Endothelial cell of hepatic sinusoid (primary cell): ENCODE results near the gene IDUA.

Experiments used
- in situ Hi-C: cut with HindIII; loops from 2 replicates; pipeline ENCODE4 v1.10.0; 2017; ENCODE audit warnings: low sequenced_read_pairs

The IDUA gene

DNA sequence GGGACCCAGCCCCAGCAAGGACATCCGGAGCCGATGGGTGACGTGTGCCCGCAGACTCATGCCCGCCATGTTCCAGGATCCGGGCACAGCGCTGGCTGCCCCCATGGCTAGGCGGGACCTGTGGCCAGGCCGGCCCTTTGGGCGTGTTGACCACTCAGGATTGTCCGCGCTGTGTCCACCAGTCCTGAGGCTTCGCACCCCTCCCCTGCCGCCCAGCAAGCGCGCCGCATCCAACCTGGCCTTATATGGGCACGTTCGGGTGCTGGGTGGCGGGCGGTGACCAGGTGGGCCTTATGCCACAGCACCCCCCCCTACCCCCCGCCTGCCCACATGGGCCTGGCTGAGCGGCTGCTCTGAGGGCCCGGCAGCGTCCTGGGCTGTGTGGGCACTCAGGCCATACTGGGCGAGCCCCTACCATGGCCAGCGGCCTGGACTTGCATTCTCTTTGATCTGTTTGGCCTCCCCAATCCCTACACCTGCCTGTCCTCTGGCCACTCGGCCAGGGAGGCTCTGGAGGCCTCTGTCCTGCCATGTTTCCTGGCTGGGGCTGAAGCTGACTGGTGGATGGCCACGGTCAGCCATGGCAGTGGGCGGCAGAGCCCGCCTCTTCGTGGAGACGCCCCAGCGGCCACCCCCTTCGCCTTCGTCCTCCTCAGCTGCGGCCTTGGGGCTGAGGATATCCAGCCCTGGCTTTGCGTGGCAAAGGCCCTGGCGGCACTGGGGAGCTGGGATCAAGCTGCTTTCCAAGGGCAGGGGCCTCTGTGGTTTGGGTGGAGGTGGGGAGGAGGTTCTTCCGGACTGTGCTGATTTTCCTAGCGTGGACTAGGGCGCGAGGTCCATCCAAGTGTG lies 26.6 kb downstream of the IDUA start:
- in situ Hi-C loops = no loop called here

DNA sequence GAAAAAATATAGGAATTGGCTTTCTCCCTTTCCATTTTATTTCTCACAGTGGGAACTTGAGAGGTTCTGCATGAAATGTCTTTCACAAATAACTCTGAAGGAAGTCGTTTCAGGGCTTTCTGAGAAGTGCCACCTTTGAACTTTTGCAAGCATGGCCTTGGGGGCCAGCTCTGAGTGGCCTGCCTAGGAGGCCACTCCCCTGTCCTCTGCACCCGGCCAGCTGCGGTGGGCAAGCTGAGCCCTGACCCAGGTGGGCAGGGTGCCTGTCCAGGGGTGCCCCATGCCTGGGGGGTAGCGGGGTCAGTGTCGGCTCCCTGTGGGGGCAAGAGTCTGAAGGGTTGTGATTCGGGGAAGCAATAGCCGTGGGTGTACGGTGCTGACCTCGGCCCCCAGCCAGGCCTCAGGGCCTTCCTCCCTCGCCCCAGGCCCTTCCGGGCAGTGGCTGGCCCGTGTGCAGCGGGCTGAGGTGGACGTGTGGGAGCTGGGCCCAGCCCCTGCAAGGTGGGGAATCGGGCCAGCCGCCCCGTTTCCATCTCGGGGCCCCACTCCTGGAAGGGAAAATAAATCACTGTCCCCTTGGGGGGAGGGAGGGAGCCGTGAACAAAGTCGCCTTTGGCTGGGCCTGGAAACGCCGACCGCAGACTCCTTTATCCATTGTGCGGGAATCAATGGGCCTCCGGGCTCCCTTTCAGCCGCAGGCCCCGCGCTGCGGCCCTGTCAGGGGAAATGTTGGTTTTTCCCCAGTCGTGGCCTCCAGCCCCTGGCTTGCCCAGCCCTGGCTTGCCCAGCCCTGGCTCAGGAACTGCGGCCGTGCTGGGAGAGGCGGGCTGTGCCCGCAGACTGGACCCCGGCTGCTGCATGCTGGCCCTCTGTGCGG lies 27.7 kb downstream of the IDUA start:
- in situ Hi-C loops = no loop called here

DNA sequence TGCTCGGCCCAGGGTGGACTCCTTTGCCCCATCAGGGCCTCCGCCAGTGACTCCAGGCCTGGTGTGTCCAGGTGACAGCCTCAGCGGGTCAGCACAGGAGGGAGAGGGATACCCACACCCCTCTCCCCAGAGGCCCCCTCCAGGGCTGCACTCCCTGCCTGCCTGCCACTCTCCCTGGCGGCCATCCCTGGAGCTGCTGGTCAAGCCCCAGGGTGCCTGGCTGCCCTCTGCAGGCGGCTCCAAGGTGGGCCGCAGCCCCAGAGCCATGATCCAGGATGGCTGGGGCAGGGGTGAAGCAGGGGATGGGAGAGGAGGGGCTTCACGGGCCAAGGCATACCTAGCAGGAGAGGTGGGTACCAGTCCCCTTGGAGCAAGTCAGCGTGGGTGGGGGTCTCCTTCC lies 28.3 kb downstream of the IDUA start:
- in situ Hi-C loops = no loop called here

DNA sequence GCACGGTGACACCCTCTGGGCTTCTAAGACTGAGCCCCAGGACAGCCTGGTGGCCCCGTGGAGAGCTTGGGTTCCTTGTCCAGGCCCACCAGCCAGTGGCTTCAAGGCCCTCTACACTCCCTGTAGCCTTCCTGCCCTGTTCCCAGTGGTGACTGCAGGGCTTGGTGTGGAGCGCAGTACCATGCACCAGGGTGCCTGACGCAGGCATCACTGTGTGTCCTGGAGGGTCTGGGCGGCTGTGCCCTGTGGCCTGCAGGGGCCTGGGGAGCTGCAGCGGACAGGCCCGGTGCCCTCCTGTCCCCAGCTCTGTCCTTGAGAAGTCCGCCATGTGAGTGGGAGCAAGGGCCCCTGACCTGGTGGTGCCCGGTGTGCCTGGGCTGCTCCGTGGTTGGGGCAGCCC lies 28.9 kb downstream of the IDUA start:
- in situ Hi-C loops = no loop called here

DNA sequence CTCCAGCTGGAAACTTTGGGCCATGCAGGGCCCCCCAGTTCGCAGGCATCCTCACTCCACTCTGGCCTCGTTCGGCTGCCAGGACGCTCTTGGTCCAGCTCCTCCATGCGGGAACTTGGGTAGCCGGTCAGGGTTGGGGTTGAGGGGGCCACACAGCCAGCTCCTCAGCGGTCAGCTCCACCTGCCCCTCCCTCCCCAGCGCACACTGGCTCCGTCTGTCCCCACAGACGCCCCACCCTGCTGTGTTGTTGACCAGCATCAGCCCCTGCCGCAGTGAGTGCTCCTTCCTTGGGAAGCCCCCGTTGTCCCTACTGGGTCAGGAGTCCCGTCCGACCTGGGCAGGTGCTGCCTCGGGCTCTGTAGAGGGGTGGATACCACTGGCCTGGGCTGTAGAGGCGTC lies 30.4 kb downstream of the IDUA start:
- in situ Hi-C loops = no loop called here

- in situ Hi-C loops = no loop called here
These were observed 30.9 kb downstream of the IDUA start for GRCh38 chr4:1017706-1018105.

DNA sequence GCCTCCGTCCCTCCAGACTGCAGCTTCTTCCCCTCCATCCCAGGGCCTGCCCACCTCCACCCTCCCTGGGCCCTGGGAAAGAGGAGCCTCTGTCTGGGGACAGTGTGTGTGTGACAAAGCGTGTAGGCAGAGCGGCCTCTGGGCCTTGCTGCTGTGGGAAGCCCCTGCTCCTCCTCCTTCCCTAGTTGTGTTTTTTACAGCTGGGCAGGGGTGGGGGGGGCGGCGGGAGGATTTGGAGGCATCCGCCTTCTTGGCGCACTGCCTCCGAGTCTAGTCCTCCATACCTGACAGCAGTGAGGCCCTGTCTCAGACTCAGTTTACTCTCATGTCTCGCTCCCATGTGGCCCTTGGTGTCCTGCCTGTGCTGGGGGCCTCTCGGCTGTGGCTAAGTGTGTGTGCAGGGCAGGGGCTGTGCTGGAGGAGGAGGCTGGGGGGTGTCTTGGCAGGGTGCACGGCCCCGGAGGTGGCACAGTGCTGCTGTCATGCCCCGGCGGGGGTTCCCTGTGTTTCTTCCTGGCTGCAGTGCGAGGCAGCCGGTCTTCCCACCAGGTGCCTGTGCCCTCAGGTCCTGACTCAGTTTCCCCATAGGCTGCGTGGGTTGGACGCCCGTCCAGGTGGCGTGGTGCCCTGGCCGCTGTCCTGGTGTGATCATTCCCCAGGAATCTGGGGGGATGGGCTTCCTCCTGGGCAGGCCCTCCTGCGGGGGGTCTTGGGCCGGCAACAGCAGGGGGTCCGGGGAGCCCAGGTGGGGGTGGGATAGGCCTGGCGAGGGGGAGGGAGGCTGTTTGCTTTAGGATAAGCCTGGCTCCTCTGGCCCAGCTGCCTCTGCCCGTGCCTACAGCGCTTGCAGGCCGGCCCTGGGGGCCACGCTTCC lies 31.5 kb downstream of the IDUA start:
- in situ Hi-C loops = no loop called here

DNA sequence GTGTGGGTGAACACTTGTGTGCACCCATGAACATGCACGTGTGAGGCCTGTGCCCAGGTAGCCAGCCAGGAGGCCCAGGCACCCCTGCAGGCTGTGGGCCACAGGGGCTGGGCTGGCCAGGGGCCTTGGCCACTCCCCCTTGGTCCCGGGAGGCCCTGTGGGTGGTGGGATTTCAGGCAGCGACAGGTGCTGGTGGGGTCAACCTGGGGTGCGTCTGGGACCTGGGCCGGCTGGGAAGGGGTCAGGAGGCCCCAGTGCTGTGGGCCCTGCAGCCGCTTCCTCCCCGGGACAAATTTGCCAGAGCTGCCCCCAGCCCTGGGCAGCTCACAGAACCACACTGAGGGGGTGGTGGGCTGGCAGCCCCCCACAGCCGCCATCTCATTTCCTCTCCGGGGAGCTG lies 32.5 kb downstream of the IDUA start:
- in situ Hi-C loops = no loop called here

DNA sequence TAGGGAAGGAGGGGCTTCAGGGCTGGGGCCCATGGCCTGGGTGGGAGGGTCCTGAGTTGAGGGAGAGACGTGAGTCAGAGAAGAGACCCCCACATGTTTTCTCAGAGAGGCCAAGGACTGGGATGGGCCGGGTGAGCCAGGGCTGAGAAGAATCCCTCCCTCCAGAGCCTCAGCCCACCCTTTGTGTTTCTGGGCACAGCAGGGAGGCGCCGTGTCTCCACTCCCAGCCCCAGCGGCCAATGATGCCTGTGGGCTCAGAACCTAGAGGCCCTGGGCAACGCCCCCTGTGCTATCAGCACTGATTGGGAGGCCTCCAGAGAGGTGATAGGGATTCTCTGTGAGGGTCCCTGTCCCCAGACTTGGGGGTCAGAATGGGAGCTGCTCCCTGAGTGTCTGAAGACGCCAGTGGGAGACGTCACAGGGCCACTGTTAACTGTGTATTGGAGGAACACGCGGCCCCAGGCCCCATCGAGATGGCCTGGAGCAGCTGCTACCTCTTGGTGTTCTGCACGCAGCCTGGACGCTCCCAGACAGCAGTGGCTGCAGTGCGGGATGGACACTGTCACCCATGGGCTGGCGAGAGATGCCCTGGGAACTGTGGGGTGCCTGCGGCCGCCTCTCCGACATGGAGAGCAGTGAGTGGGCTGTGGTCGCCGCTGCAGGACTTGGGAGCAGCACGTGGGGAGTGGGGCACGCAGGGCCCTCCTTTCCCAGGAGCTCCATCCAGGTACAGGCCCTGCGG lies 33.1 kb downstream of the IDUA start:
- in situ Hi-C loops = no loop called here

DNA sequence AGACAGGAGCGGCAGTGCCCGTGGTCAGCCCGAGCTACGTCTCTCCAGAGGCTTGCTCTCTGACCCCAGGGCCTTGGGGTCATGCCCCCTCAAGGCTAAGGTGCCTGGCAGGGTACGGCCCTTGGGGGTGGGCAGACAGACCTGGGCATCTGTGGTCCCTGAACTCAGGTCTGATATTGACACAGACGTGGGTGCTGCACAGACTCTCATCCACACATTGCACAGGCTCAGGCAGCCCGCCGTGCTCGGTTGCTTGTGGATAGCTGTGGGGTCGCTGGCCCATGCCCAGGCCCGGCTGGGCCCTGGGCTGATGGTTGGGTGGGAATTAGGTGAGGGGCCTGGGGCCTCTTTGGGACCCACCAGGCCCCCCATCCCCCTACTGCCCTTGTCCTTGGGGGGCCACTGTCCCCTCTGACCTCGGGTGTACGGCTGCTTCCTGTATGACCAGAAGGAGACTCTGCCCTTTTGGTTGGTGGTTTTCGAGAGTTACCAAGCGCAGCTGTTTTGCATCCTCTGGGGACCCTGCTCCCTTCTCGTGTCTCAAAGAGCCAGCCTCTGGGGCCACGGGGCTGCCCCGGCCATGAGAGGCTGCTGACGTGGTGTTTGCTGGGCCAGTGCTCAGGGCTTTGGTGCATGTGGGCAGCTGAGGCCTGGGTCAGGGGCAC lies 34.7 kb downstream of the IDUA start:
- in situ Hi-C loops = no loop called here

GRCh38 chr4:1022051-1022738 lies 35.4 kb downstream of the IDUA start:
- in situ Hi-C loops = no loop called here

GRCh38 chr4:1022739-1023066 lies 35.9 kb downstream of the IDUA start:
- in situ Hi-C loops = no loop called here

- in situ Hi-C loops = no loop called here
These were observed 36.3 kb downstream of the IDUA start for GRCh38 chr4:1023075-1023640.

- in situ Hi-C loops = no loop called here
These were observed 37.3 kb downstream of the IDUA start for GRCh38 chr4:1023895-1024740.

DNA sequence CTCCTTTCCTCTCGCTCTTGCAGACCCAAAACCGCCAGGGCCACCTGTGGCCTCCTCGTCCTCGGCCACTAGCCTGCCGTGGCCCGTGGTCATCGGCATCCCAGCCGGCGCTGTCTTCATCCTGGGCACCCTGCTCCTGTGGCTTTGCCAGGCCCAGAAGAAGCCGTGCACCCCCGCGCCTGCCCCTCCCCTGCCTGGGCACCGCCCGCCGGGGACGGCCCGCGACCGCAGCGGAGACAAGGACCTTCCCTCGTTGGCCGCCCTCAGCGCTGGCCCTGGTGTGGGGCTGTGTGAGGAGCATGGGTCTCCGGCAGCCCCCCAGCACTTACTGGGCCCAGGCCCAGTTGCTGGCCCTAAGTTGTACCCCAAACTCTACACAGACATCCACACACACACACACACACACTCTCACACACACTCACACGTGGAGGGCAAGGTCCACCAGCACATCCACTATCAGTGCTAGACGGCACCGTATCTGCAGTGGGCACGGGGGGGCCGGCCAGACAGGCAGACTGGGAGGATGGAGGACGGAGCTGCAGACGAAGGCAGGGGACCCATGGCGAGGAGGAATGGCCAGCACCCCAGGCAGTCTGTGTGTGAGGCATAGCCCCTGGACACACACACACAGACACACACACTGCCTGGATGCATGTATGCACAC lies 38.2 kb downstream of the IDUA start:
- in situ Hi-C loops = no loop called here

- in situ Hi-C loops = no loop called here
These were observed 39.3 kb downstream of the IDUA start for GRCh38 chr4:1026115-1026514.

DNA sequence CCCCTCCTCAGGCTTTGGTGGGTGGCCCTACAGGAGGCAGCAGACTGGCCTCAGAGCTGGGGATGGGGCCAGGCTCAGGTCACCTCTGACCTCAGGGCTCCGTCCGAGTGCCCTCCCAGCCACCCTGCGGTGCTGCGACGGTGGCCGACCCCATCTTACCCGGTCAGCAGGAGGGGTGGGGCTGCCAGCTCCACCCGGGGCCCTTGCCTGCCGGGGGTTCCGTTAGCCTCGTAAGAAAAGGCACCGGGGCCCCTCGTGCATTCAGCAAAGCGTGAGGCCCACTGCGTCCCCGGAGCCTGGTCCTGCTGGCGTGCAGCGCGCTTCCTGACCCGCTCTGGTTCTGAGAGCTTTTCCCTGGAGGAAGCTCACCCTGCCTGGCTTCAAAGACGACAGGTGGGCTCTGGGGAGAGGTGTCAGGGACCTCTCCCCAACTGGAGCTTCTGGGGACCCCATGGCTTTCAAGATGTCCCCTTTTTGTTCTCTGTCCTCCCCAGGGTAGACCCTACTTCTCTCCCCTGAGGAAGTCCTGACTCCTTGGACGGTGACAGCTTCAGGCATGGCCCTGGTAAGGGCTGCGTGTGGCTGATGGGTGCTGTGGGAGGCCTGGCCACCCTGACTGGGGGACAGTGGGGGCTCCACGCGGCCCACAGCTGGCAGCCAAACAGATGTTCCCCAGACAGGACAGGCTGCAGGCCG lies 40.5 kb downstream of the IDUA start:
- in situ Hi-C loops = no loop called here
